T-cell (primary cell): ENCODE data around the gene DCC. TPM values are rescaled to one million over a fixed set of nuclear protein-coding genes. Genes with fewer than 3 reads are reported as not detected.

Experiments used
- ATAC-seq, 4 experiments: fragments of 200-7000 bp in 3 of 4; fragments of 150-1000 bp in 1 of 4; cut with Tn5 transposase; replicated peaks in 1 of 4; 1 replicate in 3 of 4; 2 replicates in 1 of 4; pipeline ENCODE4 v1.10.0; 2021; ENCODE audit warnings: moderate library complexity in 3 of 4, mild to moderate bottlenecking in 2 of 4, moderate number of reproducible peaks in 1 of 4
- CTCF ChIA-PET, 2 donors: fragments of 300-600 bp; sonication (Branson Sonifier 250); formaldehyde crosslinking; loops; one replicate each; lab custom pipeline; 2022; ENCODE audit warnings: antibody characterized with exemption in 2 of 2; lab: Charles Lee
- POLR2A ChIA-PET, 2 donors: fragments of 300-600 bp; sonication (Branson Sonifier 250); formaldehyde crosslinking; loops; one replicate each; lab custom pipeline; 2022; ENCODE audit warnings: antibody characterized with exemption in 2 of 2; lab: Charles Lee
- DNase-seq, 35 experiments: peaks; one replicate each; pipeline versions ENCODE4 v3.0.0 to v3.0.0-alpha.2; 2013 to 2023
- H3K27ac ChIP-seq: one replicate; pipeline ENCODE4 v1.5.1; 2013; ENCODE audit warnings: low read length
- H3K27me3 ChIP-seq, 2 experiments: replicated peaks in 1 of 2; 1 replicate in 1 of 2; 2 replicates in 1 of 2; pipeline versions ENCODE4 v1.6.1 to v1.7.0; 2013; ENCODE audit warnings: low read length in 1 of 2, mixed read lengths in 1 of 2; ENCODE audit not compliant: control insufficient read depth in 2 of 2, insufficient read depth in 2 of 2; ENCODE audit errors: extremely low read depth in 1 of 2
- H3K36me3 ChIP-seq, 2 donors: 1 replicate in 1 of 2; 2 replicates in 1 of 2; pipeline versions ENCODE4 v1.6.1 to v1.7.0; 2013; ENCODE audit warnings: low read length in 1 of 2; ENCODE audit not compliant: control insufficient read depth in 2 of 2, insufficient read depth in 1 of 2; ENCODE audit errors: extremely low read depth in 1 of 2
- H3K4me1 ChIP-seq, 2 experiments: 1 replicate in 1 of 2; 2 replicates in 1 of 2; pipeline versions ENCODE4 v1.6.1 to v1.7.0; 2013; ENCODE audit warnings: low read length in 2 of 2, mixed read lengths in 1 of 2; ENCODE audit not compliant: insufficient read depth in 2 of 2, control insufficient read depth in 1 of 2; ENCODE audit errors: extremely low read depth in 1 of 2
- H3K4me3 ChIP-seq, 2 donors: 1 replicate in 1 of 2; 2 replicates in 1 of 2; pipeline versions ENCODE4 v1.5.1 to v1.7.0; 2013; ENCODE audit warnings: mild to moderate bottlenecking in 2 of 2, low read length in 1 of 2, moderate library complexity in 1 of 2; ENCODE audit not compliant: control insufficient read depth in 1 of 2; ENCODE audit errors: extremely low read depth in 1 of 2
- H3K9me3 ChIP-seq: 2 replicates; pipeline ENCODE4 v1.7.0; 2013
- H3K27ac Mint-ChIP-seq, 2 donors: one replicate each; pipeline ENCODE4 v1.8.0; 2020 to 2021; ENCODE audit warnings: mild to moderate bottlenecking in 2 of 2, mixed read lengths in 2 of 2
- H3K27me3 Mint-ChIP-seq, 2 donors: one replicate each; pipeline ENCODE4 v1.8.0; 2021 to 2022; ENCODE audit warnings: mixed read lengths in 2 of 2
- H3K36me3 Mint-ChIP-seq: one replicate; pipeline ENCODE4 v1.8.0; 2021; ENCODE audit warnings: mixed read lengths
- H3K4me1 Mint-ChIP-seq, 3 donors: one replicate each; pipeline ENCODE4 v1.8.0; 2020 to 2022; ENCODE audit warnings: mixed read lengths in 3 of 3, mild to moderate bottlenecking in 1 of 3
- H3K4me3 Mint-ChIP-seq, 3 donors: one replicate each; pipeline ENCODE4 v1.8.0; 2020 to 2022; ENCODE audit warnings: mild to moderate bottlenecking in 3 of 3, mixed read lengths in 3 of 3, moderate library complexity in 3 of 3
- H3K9me3 Mint-ChIP-seq, 3 donors: one replicate each; pipeline ENCODE4 v1.8.0; 2020 to 2022; ENCODE audit warnings: mixed read lengths in 3 of 3
- WGBS: methylation state at CpG from one replicate; pipeline ENCODE4 v1.1.5; 2013; ENCODE audit warnings: missing lambda C conversion rate; ENCODE audit not compliant: insufficient coverage; 5-methylcytosine and 5-hydroxymethylcytosine counted together
- total RNA-seq, 35 experiments: library from RNA in 6 of 35; stranded (reverse) in 6 of 35; fragments of 120-200 nt in 1 of 35; gene quantifications; one replicate each; pipeline versions ENCODE4 v1.2.1 to v1.2.4 and lab custom pipeline; 2013 to 2026

The DCC gene
- total RNA-seq, 5 donors from 2014 or later (not counting 1 experiment from before 2014, with no cell fraction given) = not detected

- ATAC-seq = no peak
- Histone ChIP-seq H3K36me3 (no peaks in the 10 kb centered on the region), H3K4me1 (no peaks in the 10 kb centered on the region), H3K9me3 (no peaks in the 10 kb centered on the region), H3K27me3 (no peaks in the 10 kb centered on the region), H3K4me3 (no peak overlapping the region), H3K27ac (no peak overlapping the region)
- H3K4me3 Mint-ChIP-seq = no peak overlapping the region
- ChIA-PET POLR2A (no interaction called here), CTCF (interaction anchor here in 1 of 2 donors (0.6 kb wide), 1 partner anchor 29 kb away, joined by 9 read pairs; no protein-coding TSS in a partner anchor)
- H3K4me1 Mint-ChIP-seq = no peaks in the 10 kb centered on the region
- no peaks in the 10 kb centered on the region for H3K36me3 Mint-ChIP-seq
- H3K27me3 Mint-ChIP-seq = no peaks in the 10 kb centered on the region
- DNase-seq = no peak
- peaks cover 7 to 11% (median 7%) of the 10 kb centered on the region in 3 donors for H3K9me3 Mint-ChIP-seq
- H3K27ac Mint-ChIP-seq = no peak overlapping the region
Measured at GRCh38 chr18:52950155-52950554, 610.2 kb downstream of the DCC start.

- no peak overlapping the region for H3K27ac ChIP-seq
- ChIA-PET POLR2A (no interaction called here), CTCF (no interaction called here)
- no CpG with 5 or more reads among the region's 3 CpGs for WGBS
- H3K36me3 ChIP-seq = no peaks in the 10 kb centered on the region
- H3K4me1 ChIP-seq = no peaks in the 10 kb centered on the region
- H3K4me3 ChIP-seq = no peak overlapping the region
- H3K4me1 Mint-ChIP-seq = no peaks in the 10 kb centered on the region
- no peaks in the 10 kb centered on the region for H3K9me3 ChIP-seq
- ATAC-seq (no peak), DNase-seq (no peak)
- no peak overlapping the region for H3K4me3 Mint-ChIP-seq
- no peaks in the 10 kb centered on the region for H3K27me3 Mint-ChIP-seq
- peaks cover 7 to 8% (median 7%) of the 10 kb centered on the region in 3 donors for H3K9me3 Mint-ChIP-seq
- no peaks in the 10 kb centered on the region for H3K27me3 ChIP-seq
- no peak overlapping the region for H3K27ac Mint-ChIP-seq
- no peaks in the 10 kb centered on the region for H3K36me3 Mint-ChIP-seq
Measured at GRCh38 chr18:52953387-52953786, 613.4 kb downstream of the DCC start.

DNA sequence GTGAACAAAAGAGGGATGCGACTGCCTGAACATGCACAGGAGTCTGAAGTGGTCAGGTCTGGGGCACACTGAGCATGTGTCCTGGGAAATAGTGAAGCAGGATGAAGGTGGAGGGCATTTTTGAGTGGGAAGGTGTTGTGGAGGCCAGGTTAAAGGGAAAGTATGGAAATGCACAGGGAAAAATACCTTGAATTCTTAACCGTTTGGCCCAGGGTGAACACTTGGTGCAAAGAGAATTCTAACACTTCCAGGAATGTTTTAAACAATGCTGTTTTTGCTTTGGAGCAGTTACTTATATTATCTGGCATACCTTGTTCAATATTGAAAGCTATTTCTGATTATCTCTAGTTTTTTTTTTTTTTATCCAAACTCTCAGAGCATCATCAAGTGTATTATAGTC is 623.5 kb downstream of the DCC start:
- POLR2A ChIA-PET = no interaction called here
- no peaks in the 10 kb centered on the region for H3K4me1 Mint-ChIP-seq

DNA sequence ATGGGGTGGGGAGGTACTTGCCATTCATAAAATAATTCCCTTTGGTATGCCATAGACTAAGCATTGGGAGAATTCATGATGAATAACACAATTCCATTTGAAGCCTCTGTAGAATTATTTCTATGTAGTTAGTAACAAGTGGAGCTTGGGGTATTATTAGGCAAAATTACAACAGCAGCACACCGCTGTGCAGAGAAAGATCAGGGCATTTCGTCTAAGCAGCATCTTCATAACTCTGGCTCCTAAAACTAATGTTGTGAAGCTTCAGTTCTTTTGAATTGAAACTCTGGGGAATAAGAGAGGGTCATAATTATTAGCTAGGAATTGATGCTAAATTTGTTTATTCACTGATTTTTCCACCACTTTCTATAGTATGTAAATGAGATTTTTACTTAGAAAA is 630.7 kb downstream of the DCC start:
- H3K4me3 ChIP-seq = no peak overlapping the region
- Mint-ChIP-seq H3K27me3 (no peaks in the 10 kb centered on the region), H3K36me3 (no peaks in the 10 kb centered on the region), H3K27ac (no peak overlapping the region), H3K4me3 (no peak overlapping the region), H3K4me1 (no peaks in the 10 kb centered on the region), H3K9me3 (peaks cover 14 to 22% (median 21%) of the 10 kb centered on the region in 3 donors)
- no CpG with 5 or more reads among the region's 2 CpGs for WGBS
- no peak for DNase-seq
- ChIA-PET POLR2A (no interaction called here), CTCF (no interaction called here)
- no peaks in the 10 kb centered on the region for H3K36me3 ChIP-seq
- no peak for ATAC-seq
- H3K27ac ChIP-seq = no peak overlapping the region
- no peaks in the 10 kb centered on the region for H3K27me3 ChIP-seq
- no peaks in the 10 kb centered on the region for H3K9me3 ChIP-seq
- no peaks in the 10 kb centered on the region for H3K4me1 ChIP-seq

More for the DNA sequence above, 623.5 kb downstream of the DCC start:
- H3K27ac ChIP-seq = no peak overlapping the region
- no peak for DNase-seq
- Mint-ChIP-seq H3K36me3 (no peaks in the 10 kb centered on the region), H3K9me3 (peaks cover 4 to 9% (median 7%) of the 10 kb centered on the region in 3 donors), H3K4me3 (no peak overlapping the region), H3K27ac (no peak overlapping the region), H3K27me3 (no peaks in the 10 kb centered on the region)
- H3K36me3 ChIP-seq = no peaks in the 10 kb centered on the region
- no peaks in the 10 kb centered on the region for H3K4me1 ChIP-seq
- CTCF ChIA-PET = interaction anchor here in 1 of 2 donors (0.6 kb wide), 1 partner anchor 1856 kb away, joined by 3 read pairs; no protein-coding TSS in a partner anchor
- WGBS = 83% methylated on average over 1 of the region's 2 CpGs
- ATAC-seq = no peak
- no peaks in the 10 kb centered on the region for H3K9me3 ChIP-seq
- no peaks in the 10 kb centered on the region for H3K27me3 ChIP-seq
- H3K4me3 ChIP-seq = no peak overlapping the region

GRCh38 chr18:52971097-52971496 is 631.1 kb downstream of the DCC start:
- Mint-ChIP-seq H3K36me3 (no peaks in the 10 kb centered on the region), H3K27me3 (no peaks in the 10 kb centered on the region), H3K27ac (no peak overlapping the region), H3K4me3 (no peak overlapping the region), H3K9me3 (peaks cover 14 to 22% (median 21%) of the 10 kb centered on the region in 3 donors), H3K4me1 (no peaks in the 10 kb centered on the region)
- Histone ChIP-seq H3K4me1 (no peaks in the 10 kb centered on the region), H3K27me3 (no peaks in the 10 kb centered on the region), H3K4me3 (no peak overlapping the region), H3K27ac (no peak overlapping the region), H3K36me3 (no peaks in the 10 kb centered on the region), H3K9me3 (no peaks in the 10 kb centered on the region)
- ChIA-PET POLR2A (no interaction called here), CTCF (no interaction called here)
- no peak for ATAC-seq
- no peak for DNase-seq
- 60% methylated on average over 1 of the region's 2 CpGs for WGBS

- no peak for ATAC-seq
- ChIA-PET CTCF (no interaction called here), POLR2A (no interaction called here)
- H3K36me3 Mint-ChIP-seq = no peaks in the 10 kb centered on the region
- no peak overlapping the region for H3K4me3 Mint-ChIP-seq
- Histone ChIP-seq H3K27ac (no peak overlapping the region), H3K4me3 (no peak overlapping the region), H3K27me3 (no peaks in the 10 kb centered on the region), H3K9me3 (no peaks in the 10 kb centered on the region), H3K36me3 (no peaks in the 10 kb centered on the region), H3K4me1 (no peaks in the 10 kb centered on the region)
- peaks cover 7 to 10% (median 10%) of the 10 kb centered on the region in 3 donors for H3K9me3 Mint-ChIP-seq
- no peak for DNase-seq
- H3K4me1 Mint-ChIP-seq = no peaks in the 10 kb centered on the region
- no peaks in the 10 kb centered on the region for H3K27me3 Mint-ChIP-seq
- no peak overlapping the region for H3K27ac Mint-ChIP-seq
- WGBS = no CpG with 5 or more reads among the region's 6 CpGs
Measured at GRCh38 chr18:52979892-52980291, 639.9 kb downstream of the DCC start.

DNA sequence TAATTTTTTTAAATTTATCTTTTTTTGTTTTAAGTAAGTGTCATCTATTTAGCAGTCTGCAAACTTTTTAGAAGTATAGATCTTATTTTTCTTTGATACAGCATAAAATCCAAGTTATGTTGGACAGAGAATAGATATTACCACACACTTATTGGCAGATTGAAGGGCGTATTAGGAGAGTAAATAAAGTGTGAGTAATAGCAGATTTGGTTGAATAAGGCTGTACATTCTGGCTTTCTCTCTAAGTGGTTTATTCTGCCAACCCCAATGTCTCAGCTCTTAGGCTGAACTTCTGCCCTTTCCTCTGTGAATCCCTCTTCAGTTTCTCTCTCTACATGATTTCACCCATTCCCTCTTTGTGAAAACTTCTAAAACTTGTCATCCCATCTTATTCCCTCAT is 651.2 kb downstream of the DCC start:
- ChIA-PET CTCF (no interaction called here), POLR2A (no interaction called here)
- no peak overlapping the region for H3K27ac ChIP-seq
- no peaks in the 10 kb centered on the region for H3K27me3 Mint-ChIP-seq
- no peak overlapping the region for H3K27ac Mint-ChIP-seq
- no peaks in the 10 kb centered on the region for H3K4me1 ChIP-seq
- H3K9me3 ChIP-seq = no peaks in the 10 kb centered on the region
- H3K4me3 ChIP-seq = no peak overlapping the region
- no peak for DNase-seq
- H3K4me3 Mint-ChIP-seq = no peak overlapping the region
- H3K4me1 Mint-ChIP-seq = no peaks in the 10 kb centered on the region
- no CpG with 5 or more reads among the region's 1 CpG for WGBS
- H3K36me3 ChIP-seq = no peaks in the 10 kb centered on the region
- H3K27me3 ChIP-seq = no peaks in the 10 kb centered on the region
- peaks cover 0 to 9% (median 6%) of the 10 kb centered on the region in 3 donors for H3K9me3 Mint-ChIP-seq
- no peak for ATAC-seq
- H3K36me3 Mint-ChIP-seq = no peaks in the 10 kb centered on the region
